H9 (cell line): ENCODE results near the gene TLR5. TPM values are rescaled to one million over a fixed set of nuclear protein-coding genes. Genes with fewer than 3 reads are reported as not detected.

ENCODE experiments used
- DNase-seq: peaks from one replicate; pipeline ENCODE4 v3.0.0-alpha.2; 2017
- H2AFZ ChIP-seq: one replicate; pipeline ENCODE4 v1.6.1; 2013; ENCODE audit warnings: mild to moderate bottlenecking, low read length, control low read depth, moderate library complexity
- H2AK5ac ChIP-seq: 2 replicates; pipeline ENCODE4 v1.6.1; 2013; ENCODE audit warnings: low read length, control low read depth, mixed read lengths; ENCODE audit not compliant: insufficient read length
- H2BK120ac ChIP-seq: one replicate; pipeline ENCODE4 v1.6.1; 2013; ENCODE audit warnings: low read depth, mild to moderate bottlenecking, low read length, control low read depth, inconsistent platforms; ENCODE audit not compliant: poor library complexity, severe bottlenecking
- H2BK12ac ChIP-seq: 2 replicates; pipeline ENCODE4 v1.6.1; 2013; ENCODE audit warnings: low read length, control low read depth, mixed read lengths, low read depth; ENCODE audit not compliant: insufficient read length
- H2BK15ac ChIP-seq: 2 replicates; pipeline ENCODE4 v1.6.1; 2013; ENCODE audit warnings: low read depth, low read length, control low read depth
- H2BK20ac ChIP-seq: one replicate; pipeline ENCODE4 v1.6.1; 2013; ENCODE audit warnings: low read depth, mild to moderate bottlenecking, low read length, control low read depth, inconsistent platforms; ENCODE audit not compliant: poor library complexity, severe bottlenecking
- H2BK5ac ChIP-seq: 2 replicates; pipeline ENCODE4 v1.6.1; 2013; ENCODE audit warnings: low read length, control low read depth, mixed read lengths; ENCODE audit not compliant: insufficient read length
- H3K14ac ChIP-seq: 2 replicates; pipeline ENCODE4 v1.6.1; 2013; ENCODE audit warnings: low read length, control low read depth; ENCODE audit not compliant: insufficient read depth
- H3K18ac ChIP-seq: 2 replicates; pipeline ENCODE4 v1.6.1; 2013; ENCODE audit warnings: low read depth, mild to moderate bottlenecking, mixed read lengths, low read length, control low read depth; ENCODE audit not compliant: insufficient read length
- H3K23ac ChIP-seq: 2 replicates; pipeline ENCODE4 v1.6.1; 2013; ENCODE audit warnings: low read length, control low read depth, mixed read lengths, low read depth; ENCODE audit not compliant: insufficient read length
- H3K23me2 ChIP-seq: 2 replicates; pipeline ENCODE4 v1.6.1; 2013; ENCODE audit warnings: low read depth, mild to moderate bottlenecking, mixed read lengths, low read length, control low read depth; ENCODE audit not compliant: insufficient read length, poor library complexity, severe bottlenecking
- H3K27ac ChIP-seq: 2 replicates; pipeline ENCODE4 v1.5.1; 2013; ENCODE audit warnings: low read length, control low read depth, mixed read lengths, low read depth; ENCODE audit not compliant: insufficient read length
- H3K27me3 ChIP-seq: 2 replicates; pipeline ENCODE4 v1.6.1; 2013; ENCODE audit warnings: low read length, control low read depth, inconsistent platforms; ENCODE audit not compliant: insufficient read depth
- H3K4ac ChIP-seq: 2 replicates; pipeline ENCODE4 v1.6.1; 2013; ENCODE audit warnings: low read depth, mild to moderate bottlenecking, control low read depth, inconsistent platforms, low read length, moderate library complexity
- H3K4me1 ChIP-seq: 2 replicates; pipeline ENCODE4 v1.6.1; 2013; ENCODE audit warnings: low read length, control low read depth, inconsistent platforms; ENCODE audit not compliant: insufficient read depth
- H3K4me2 ChIP-seq: 2 replicates; pipeline ENCODE4 v1.6.1; 2013; ENCODE audit warnings: low read length, control low read depth, mixed read lengths; ENCODE audit not compliant: insufficient read length, insufficient read depth
- H3K56ac ChIP-seq: 2 replicates; pipeline ENCODE4 v1.6.1; 2013; ENCODE audit warnings: low read depth, mild to moderate bottlenecking, mixed read lengths, low read length, control low read depth; ENCODE audit not compliant: insufficient read length
- H3K79me1 ChIP-seq: 2 replicates; pipeline ENCODE4 v1.6.1; 2013; ENCODE audit warnings: low read depth, mild to moderate bottlenecking, moderate library complexity, low read length, control low read depth, inconsistent platforms; ENCODE audit not compliant: insufficient read depth, poor library complexity, severe bottlenecking
- H3K79me2 ChIP-seq: 2 replicates; pipeline ENCODE4 v1.6.1; 2013; ENCODE audit warnings: low read length, control low read depth, inconsistent platforms; ENCODE audit not compliant: insufficient read depth
- H3K9ac ChIP-seq: 2 replicates; pipeline ENCODE4 v1.6.1; 2013; ENCODE audit warnings: low read length, control low read depth, mixed read lengths; ENCODE audit not compliant: insufficient read length; ENCODE audit errors: extremely low read depth
- H3K9me3 ChIP-seq: one replicate; pipeline ENCODE4 v1.6.1; 2013; ENCODE audit warnings: low read depth, low read length, inconsistent platforms; ENCODE audit not compliant: control insufficient read depth
- H3T11ph ChIP-seq: one replicate; pipeline ENCODE4 v1.6.1; 2013; ENCODE audit warnings: mild to moderate bottlenecking, low read length, control low read depth, inconsistent platforms
- H4K20me1 ChIP-seq: one replicate; pipeline ENCODE4 v1.6.1; 2013; ENCODE audit not compliant: control insufficient read depth, insufficient read length, insufficient read depth
- H4K5ac ChIP-seq: 2 replicates; pipeline ENCODE4 v1.6.1; 2013; ENCODE audit warnings: low read depth, mild to moderate bottlenecking, mixed read lengths, low read length, control low read depth; ENCODE audit not compliant: insufficient read length
- H4K8ac ChIP-seq: replicated peaks from 2 replicates; pipeline ENCODE4 v1.6.1; 2013; ENCODE audit warnings: low read length, control low read depth, mixed read lengths, low read depth; ENCODE audit not compliant: insufficient read length
- H4K91ac ChIP-seq: 2 replicates; pipeline ENCODE4 v1.6.1; 2013; ENCODE audit warnings: low read depth, mild to moderate bottlenecking, moderate library complexity, mixed read lengths, low read length, control low read depth; ENCODE audit not compliant: insufficient read length
- H3K27ac Mint-ChIP-seq, 3 experiments: 2 replicates in 2 of 3; 3 replicates in 1 of 3; pipeline ENCODE4 v1.8.0; 2020 to 2021; ENCODE audit warnings: mixed read lengths in 3 of 3, mild to moderate bottlenecking in 1 of 3, moderate library complexity in 1 of 3
- H3K27me3 Mint-ChIP-seq: 2 replicates; pipeline ENCODE4 v1.8.0; 2021; ENCODE audit warnings: low read depth, mild to moderate bottlenecking, moderate library complexity, mixed read lengths
- H3K36me3 Mint-ChIP-seq, 3 experiments: 2 replicates in 2 of 3; 3 replicates in 1 of 3; pipeline ENCODE4 v1.8.0; 2020 to 2021; ENCODE audit warnings: low read depth in 3 of 3, mixed read lengths in 3 of 3; ENCODE audit not compliant: insufficient read depth in 1 of 3
- H3K4me1 Mint-ChIP-seq, 2 experiments: 2 replicates each; pipeline ENCODE4 v1.8.0; 2020; ENCODE audit warnings: mixed read lengths in 2 of 2
- H3K4me3 Mint-ChIP-seq, 2 experiments: 2 replicates in 1 of 2; 3 replicates in 1 of 2; pipeline ENCODE4 v1.8.0; 2020 to 2021; ENCODE audit warnings: mild to moderate bottlenecking in 2 of 2, mixed read lengths in 2 of 2, moderate library complexity in 1 of 2
- H3K9me3 Mint-ChIP-seq, 2 experiments: 2 replicates in 1 of 2; 3 replicates in 1 of 2; pipeline ENCODE4 v1.8.0; 2020; ENCODE audit warnings: mild to moderate bottlenecking in 2 of 2, mixed read lengths in 2 of 2, moderate library complexity in 1 of 2
- WGBS: extraction: QIAGEN DNeasy Blood & Tissue Kit; methylation state at CpG from one replicate; pipeline ENCODE4 v1.1.7; 2013; ENCODE audit warnings: missing lambda C conversion rate, low lambda C conversion rate, mixed read lengths; ENCODE audit not compliant: insufficient read length; ENCODE audit errors: extremely low coverage; 5-methylcytosine and 5-hydroxymethylcytosine counted together
- total RNA-seq: library from RNA; stranded (reverse); gene quantifications from 2 replicates; pipeline ENCODE4 v1.2.1, GENCODE V29; 2021
- TF ChIP-seq, protein P1 (sequence below): fragments of 200-600 bp; sonication (generic); conservative IDR thresholded peaks from 3 replicates; pipeline ENCODE4 v1.8.0; 2021; ENCODE audit warnings: antibody characterized with exemption, mild to moderate bottlenecking

TLR5 gene
- total RNA-seq, 1 experiment from 2014 or later: not detected

DNA sequence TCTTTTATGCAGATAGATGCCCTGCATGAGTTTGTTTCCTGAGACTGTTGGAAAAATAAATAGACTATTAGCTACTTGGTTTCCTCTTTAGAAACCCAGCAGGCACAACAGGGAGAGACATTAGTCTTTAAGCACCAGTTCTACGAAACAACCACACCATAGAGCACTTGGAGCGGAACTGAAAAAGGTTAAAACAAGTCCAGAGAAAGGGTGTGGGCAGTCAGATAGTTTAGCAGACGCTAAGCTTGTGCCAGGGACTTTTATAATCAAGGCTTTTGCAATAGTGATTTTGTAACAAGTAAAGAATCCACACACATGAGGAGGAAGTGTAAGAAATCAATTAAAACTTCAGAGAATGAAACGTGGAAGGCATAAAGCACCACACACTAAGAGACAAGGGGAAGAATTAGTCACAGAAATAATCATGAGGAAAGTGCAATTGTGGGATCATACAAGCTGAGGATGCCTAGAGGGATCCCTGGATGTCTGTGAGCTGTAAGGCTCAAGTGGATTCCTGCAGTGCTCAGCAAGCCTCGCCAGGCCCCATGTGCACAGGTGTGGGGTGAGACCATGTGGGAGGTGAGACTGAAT is 37.8 kb upstream of the TLR5 start:
- Histone ChIP-seq H3K9me3 (no peaks in the 10 kb centered on the region), H3K56ac (no peak overlapping the region), H3K18ac (no peak overlapping the region), H3K9ac (no peak overlapping the region), H3K79me1 (no peaks in the 10 kb centered on the region), H2AFZ (no peak overlapping the region), H3T11ph (no peak overlapping the region), H3K4me1 (no peaks in the 10 kb centered on the region), H3K27ac (no peak overlapping the region), H2AK5ac (no peak overlapping the region), H2BK120ac (no peak overlapping the region), H3K23ac (no peak overlapping the region), H3K14ac (no peak overlapping the region), H3K79me2 (no peaks in the 10 kb centered on the region), H4K91ac (no peak overlapping the region), H3K23me2 (no peaks in the 10 kb centered on the region), H2BK20ac (no peak overlapping the region), H4K20me1 (no peaks in the 10 kb centered on the region), H2BK5ac (no peak overlapping the region), H3K4ac (no peak overlapping the region), H3K27me3 (no peaks in the 10 kb centered on the region), H2BK12ac (no peak overlapping the region), H4K5ac (no peak overlapping the region), H4K8ac (no peak overlapping the region), H2BK15ac (no peak overlapping the region), H3K4me2 (no peak overlapping the region)
- H3K27ac Mint-ChIP-seq: no peak overlapping the region
- peaks cover 42% of the 10 kb centered on the region for H3K27me3 Mint-ChIP-seq
- DNase-seq: no peak
- peaks cover 14 to 17% of the 10 kb centered on the region in 2 experiments for H3K4me1 Mint-ChIP-seq
- H3K9me3 Mint-ChIP-seq: peaks cover 2 to 5% of the 10 kb centered on the region in 2 experiments; a peak in 2 of 5 replicates
- H3K36me3 Mint-ChIP-seq: peaks cover 0 to 4% (median 1%) of the 10 kb centered on the region in 3 experiments; a peak in 3 of 7 replicates
- WGBS: no CpG with 5 or more reads among the region's 5 CpGs
- peak overlapping the region in 1 of 2 experiments; percentile 5; a peak in 1 of 5 replicates for H3K4me3 Mint-ChIP-seq
- TF ChIP-seq, protein P1, sequence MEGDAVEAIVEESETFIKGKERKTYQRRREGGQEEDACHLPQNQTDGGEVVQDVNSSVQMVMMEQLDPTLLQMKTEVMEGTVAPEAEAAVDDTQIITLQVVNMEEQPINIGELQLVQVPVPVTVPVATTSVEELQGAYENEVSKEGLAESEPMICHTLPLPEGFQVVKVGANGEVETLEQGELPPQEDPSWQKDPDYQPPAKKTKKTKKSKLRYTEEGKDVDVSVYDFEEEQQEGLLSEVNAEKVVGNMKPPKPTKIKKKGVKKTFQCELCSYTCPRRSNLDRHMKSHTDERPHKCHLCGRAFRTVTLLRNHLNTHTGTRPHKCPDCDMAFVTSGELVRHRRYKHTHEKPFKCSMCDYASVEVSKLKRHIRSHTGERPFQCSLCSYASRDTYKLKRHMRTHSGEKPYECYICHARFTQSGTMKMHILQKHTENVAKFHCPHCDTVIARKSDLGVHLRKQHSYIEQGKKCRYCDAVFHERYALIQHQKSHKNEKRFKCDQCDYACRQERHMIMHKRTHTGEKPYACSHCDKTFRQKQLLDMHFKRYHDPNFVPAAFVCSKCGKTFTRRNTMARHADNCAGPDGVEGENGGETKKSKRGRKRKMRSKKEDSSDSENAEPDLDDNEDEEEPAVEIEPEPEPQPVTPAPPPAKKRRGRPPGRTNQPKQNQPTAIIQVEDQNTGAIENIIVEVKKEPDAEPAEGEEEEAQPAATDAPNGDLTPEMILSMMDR: no peak
